ENCODE data around the gene BCAR1. TPM values are rescaled to one million over a fixed set of nuclear protein-coding genes. Genes with fewer than 3 reads are reported as not detected.

BCAR1 gene, protein sequence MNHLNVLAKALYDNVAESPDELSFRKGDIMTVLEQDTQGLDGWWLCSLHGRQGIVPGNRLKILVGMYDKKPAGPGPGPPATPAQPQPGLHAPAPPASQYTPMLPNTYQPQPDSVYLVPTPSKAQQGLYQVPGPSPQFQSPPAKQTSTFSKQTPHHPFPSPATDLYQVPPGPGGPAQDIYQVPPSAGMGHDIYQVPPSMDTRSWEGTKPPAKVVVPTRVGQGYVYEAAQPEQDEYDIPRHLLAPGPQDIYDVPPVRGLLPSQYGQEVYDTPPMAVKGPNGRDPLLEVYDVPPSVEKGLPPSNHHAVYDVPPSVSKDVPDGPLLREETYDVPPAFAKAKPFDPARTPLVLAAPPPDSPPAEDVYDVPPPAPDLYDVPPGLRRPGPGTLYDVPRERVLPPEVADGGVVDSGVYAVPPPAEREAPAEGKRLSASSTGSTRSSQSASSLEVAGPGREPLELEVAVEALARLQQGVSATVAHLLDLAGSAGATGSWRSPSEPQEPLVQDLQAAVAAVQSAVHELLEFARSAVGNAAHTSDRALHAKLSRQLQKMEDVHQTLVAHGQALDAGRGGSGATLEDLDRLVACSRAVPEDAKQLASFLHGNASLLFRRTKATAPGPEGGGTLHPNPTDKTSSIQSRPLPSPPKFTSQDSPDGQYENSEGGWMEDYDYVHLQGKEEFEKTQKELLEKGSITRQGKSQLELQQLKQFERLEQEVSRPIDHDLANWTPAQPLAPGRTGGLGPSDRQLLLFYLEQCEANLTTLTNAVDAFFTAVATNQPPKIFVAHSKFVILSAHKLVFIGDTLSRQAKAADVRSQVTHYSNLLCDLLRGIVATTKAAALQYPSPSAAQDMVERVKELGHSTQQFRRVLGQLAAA
- 58.0 TPM for polyA plus RNA-seq (2012; ENCODE audit: insufficient read length, low read depth)

DNA sequence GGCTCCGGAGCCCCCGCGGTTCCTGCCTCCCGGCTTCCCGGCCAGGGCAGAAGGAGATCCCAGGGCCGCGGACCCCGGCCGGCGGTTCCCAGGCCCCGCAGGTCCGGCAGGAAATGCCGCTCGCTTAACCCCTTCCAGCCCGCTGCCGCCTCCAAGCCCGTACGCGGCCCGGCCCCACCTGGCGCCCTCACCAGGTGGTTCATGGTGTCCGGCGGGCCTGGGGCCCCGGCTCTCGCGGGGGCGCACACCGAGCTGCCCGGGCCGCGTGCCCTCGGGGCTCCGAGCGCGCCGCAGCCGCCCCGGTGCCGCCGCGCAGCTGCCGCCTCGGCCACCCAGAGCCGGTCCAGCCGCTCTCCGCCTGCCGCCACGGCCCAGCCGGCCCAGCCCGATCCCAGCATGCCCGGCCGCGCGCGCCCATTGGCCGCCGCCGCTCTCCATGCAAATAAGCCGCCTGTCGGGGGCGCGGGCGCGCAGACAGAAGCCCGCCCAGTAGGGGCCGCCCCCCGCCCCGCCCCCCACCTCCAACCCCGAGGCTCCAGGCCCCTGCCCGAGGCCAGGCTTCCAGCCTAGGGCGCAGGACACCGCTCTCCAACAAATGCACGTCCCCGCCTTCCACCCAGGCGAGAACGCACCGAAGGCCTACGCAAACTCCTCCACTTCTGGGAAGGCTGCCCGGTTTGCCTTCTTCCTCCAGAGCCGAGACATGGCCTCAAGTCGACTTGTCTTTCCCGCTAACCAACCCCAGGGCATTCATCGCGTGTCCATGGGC lies at the start of gene BCAR1:
Gene BCAR1, minus strand, starts transcription at position 345 of the 769 bp plus-strand sequence. Its CDS starts 142 bp downstream, at position 203.
- TF ChIP-seq FOXP2 (optimal IDR thresholded peaks at IDR 0.05; ENCODE audit: borderline replicate concordance, extremely low read depth, extremely low read length, insufficient read depth) = no peak
- TF ChIP-seq POLR2AphosphoS5 (IDR thresholded peaks at IDR 0.05; ENCODE audit: low read depth, low read length) = no peak
- no peak for TF ChIP-seq SIN3A (IDR thresholded peaks at IDR 0.05; ENCODE audit: borderline replicate concordance, insufficient read depth, low read length)
- TF ChIP-seq TAF1 (IDR thresholded peaks at IDR 0.05; ENCODE audit: borderline replicate concordance, insufficient read depth, low read length) = no peak
- TF ChIP-seq, protein P1, sequence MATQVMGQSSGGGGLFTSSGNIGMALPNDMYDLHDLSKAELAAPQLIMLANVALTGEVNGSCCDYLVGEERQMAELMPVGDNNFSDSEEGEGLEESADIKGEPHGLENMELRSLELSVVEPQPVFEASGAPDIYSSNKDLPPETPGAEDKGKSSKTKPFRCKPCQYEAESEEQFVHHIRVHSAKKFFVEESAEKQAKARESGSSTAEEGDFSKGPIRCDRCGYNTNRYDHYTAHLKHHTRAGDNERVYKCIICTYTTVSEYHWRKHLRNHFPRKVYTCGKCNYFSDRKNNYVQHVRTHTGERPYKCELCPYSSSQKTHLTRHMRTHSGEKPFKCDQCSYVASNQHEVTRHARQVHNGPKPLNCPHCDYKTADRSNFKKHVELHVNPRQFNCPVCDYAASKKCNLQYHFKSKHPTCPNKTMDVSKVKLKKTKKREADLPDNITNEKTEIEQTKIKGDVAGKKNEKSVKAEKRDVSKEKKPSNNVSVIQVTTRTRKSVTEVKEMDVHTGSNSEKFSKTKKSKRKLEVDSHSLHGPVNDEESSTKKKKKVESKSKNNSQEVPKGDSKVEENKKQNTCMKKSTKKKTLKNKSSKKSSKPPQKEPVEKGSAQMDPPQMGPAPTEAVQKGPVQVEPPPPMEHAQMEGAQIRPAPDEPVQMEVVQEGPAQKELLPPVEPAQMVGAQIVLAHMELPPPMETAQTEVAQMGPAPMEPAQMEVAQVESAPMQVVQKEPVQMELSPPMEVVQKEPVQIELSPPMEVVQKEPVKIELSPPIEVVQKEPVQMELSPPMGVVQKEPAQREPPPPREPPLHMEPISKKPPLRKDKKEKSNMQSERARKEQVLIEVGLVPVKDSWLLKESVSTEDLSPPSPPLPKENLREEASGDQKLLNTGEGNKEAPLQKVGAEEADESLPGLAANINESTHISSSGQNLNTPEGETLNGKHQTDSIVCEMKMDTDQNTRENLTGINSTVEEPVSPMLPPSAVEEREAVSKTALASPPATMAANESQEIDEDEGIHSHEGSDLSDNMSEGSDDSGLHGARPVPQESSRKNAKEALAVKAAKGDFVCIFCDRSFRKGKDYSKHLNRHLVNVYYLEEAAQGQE (IDR thresholded peaks at IDR 0.05; ENCODE audit: insufficient read depth in 1 of 2, low read depth in 2 of 2, low read length in 2 of 2) = no peak

DNA sequence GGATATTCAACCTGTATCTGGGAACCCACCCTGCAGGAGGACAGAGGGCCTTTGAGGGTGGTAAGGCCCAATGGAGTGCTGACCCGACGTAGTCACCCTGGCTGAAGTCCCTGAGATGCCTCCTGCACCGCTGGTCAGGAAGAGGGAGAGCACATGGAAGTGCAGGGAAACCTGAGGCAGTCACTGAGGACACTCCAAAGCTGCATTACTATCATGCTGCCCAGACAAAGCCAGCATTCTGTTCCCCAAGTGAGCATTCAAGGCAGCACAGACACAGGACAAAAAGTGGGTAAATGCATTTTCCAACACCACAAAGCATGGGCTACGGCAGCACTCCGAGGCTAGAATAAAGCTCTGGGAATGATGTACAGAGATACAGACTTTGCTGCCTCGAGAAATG lies 46.8 kb upstream of the BCAR1 start:
- TF ChIP-seq, protein P1 (IDR thresholded peaks at IDR 0.05; ENCODE audit: insufficient read depth in 1 of 2, low read depth in 2 of 2, low read length in 2 of 2) = no peak
- TF ChIP-seq POLR2AphosphoS5 (IDR thresholded peaks at IDR 0.05; ENCODE audit: low read depth, low read length) = no peak
- TF ChIP-seq SIN3A (IDR thresholded peaks at IDR 0.05; ENCODE audit: borderline replicate concordance, insufficient read depth, low read length) = no peak
- no peak for TF ChIP-seq TAF1 (IDR thresholded peaks at IDR 0.05; ENCODE audit: borderline replicate concordance, insufficient read depth, low read length)
- TF ChIP-seq FOXP2 (optimal IDR thresholded peaks at IDR 0.05; ENCODE audit: borderline replicate concordance, extremely low read depth, extremely low read length, insufficient read depth) = no peak

DNA sequence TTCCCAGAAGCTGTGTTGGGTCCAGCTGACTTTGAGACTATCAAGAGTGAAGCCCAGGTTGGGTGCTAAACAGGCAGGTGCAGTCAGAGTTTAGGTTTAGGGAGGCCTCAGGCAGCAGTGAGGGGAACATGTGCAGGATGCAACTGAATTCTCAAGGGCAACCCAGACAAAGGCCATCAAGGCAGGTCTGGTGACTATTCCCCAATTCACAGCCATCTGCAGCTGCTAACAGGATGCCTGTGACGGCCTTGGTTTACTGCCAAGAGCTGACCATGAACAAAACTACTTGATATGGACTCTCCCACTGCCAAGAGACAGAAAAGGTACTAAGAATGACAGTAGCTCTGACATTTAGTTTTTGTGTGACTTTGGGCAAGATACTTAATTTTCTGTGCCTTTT lies 45.2 kb upstream of the BCAR1 start:
- TF ChIP-seq SIN3A (IDR thresholded peaks at IDR 0.05; ENCODE audit: borderline replicate concordance, insufficient read depth, low read length) = no peak

DNA sequence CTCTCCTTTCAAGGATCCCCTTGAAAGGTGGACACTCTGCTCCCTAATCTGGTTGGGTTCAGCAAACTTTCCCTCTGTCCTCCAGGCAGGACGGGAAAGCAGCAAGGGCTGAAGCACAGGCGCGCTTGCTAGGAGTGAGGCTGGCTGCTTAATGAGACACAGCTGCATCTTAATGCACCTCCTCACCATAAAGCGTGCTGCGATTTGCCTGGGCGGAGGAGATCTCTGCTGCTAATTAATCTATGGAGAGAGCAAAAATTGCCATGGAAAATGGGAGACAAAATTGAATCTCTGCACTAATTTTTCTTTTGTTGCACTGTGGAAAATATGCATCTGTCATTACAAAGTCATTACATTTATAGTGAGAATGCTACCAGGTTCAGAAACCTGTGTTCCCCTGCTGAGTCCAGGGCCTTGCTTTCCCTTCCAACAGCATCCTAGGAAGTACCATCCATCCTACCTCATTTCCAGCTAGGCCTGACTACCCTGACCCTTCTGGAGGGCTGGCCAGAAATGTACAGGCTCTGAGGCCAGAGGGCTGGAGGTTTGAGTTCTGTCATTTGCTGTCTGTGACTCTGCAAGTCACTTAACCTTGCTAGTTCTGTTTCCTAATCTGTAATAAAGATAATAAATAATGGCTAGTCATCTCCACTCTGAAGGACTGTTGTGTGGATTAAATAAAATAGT lies 43.5 kb upstream of the BCAR1 start:
- TF ChIP-seq POLR2AphosphoS5 (IDR thresholded peaks at IDR 0.05; ENCODE audit: low read depth, low read length) (no peak), TAF1 (IDR thresholded peaks at IDR 0.05; ENCODE audit: borderline replicate concordance, insufficient read depth, low read length) (no peak), SIN3A (IDR thresholded peaks at IDR 0.05; ENCODE audit: borderline replicate concordance, insufficient read depth, low read length) (no peak), FOXP2 (optimal IDR thresholded peaks at IDR 0.05; ENCODE audit: borderline replicate concordance, extremely low read depth, extremely low read length, insufficient read depth) (no peak)
- TF ChIP-seq, protein P1 (IDR thresholded peaks at IDR 0.05; ENCODE audit: insufficient read depth in 1 of 2, low read depth in 2 of 2, low read length in 2 of 2) = no peak
